GM13976 (cell line): ENCODE results near the gene PGAM5.

ENCODE experiments used
- DNase-seq: peaks from one replicate; pipeline ENCODE4 v3.0.0; 2012; ENCODE audit warnings: low spot score
- CTCF ChIP-seq: IDR thresholded peaks from 2 replicates; pipeline ENCODE4 v1.5.1; 2012; ENCODE audit warnings: borderline replicate concordance, mild to moderate bottlenecking; ENCODE audit not compliant: insufficient read depth; ENCODE audit errors: extremely low read depth, missing control alignments, control extremely low read depth
- in situ Hi-C: fragments of 300-500 bp; cut with MboI; formaldehyde crosslinking; loops from one replicate; pipeline ENCODE4 v1.12.0; 2022; ENCODE audit warnings: low sequenced_read_pairs, mixed read lengths, inconsistent platforms; ENCODE audit not compliant: unreplicated experiment

PGAM5 gene

GRCh38 chr12:132716356-132716755, 5.7 kb downstream of the PGAM5 start:
- in situ Hi-C loops = no loop called here
- DNase-seq = no peak
- TF ChIP-seq CTCF = no peak

GRCh38 chr12:132717011-132717410, 6.4 kb downstream of the PGAM5 start:
- no peak for DNase-seq
- no peak for TF ChIP-seq CTCF
- in situ Hi-C loops = no loop called here

- DNase-seq = no peak
- no peak for TF ChIP-seq CTCF
- in situ Hi-C loops = no loop called here
Measured at GRCh38 chr12:132717531-132718387, 7.1 kb downstream of the PGAM5 start.

GRCh38 chr12:132718644-132719043, 8.0 kb downstream of the PGAM5 start:
- TF ChIP-seq CTCF = no peak
- DNase-seq = no peak
- in situ Hi-C loops = no loop called here

- no peak for DNase-seq
- in situ Hi-C loops = no loop called here
Measured at GRCh38 chr12:132719141-132719953, 8.7 kb downstream of the PGAM5 start.

More at GRCh38 chr12:132719141-132719953, 8.7 kb downstream of the PGAM5 start:
- no peak for TF ChIP-seq CTCF
